PC-9 (cell line): ENCODE data around the gene PSMD1.

Experiments
- EZH2 ChIP-seq: fragments of 200-600 bp; sonication (generic); IDR thresholded peaks from 2 replicates; pipeline ENCODE4 v1.8.0; 2017; ENCODE audit warnings: antibody characterized with exemption, low read depth
- TF ChIP-seq, protein P1 (sequence below): fragments of 200-600 bp; sonication (generic); conservative IDR thresholded peaks from 2 replicates; pipeline ENCODE4 v1.6.1; 2017; ENCODE audit warnings: mixed run types, antibody characterized with exemption, mild to moderate bottlenecking, moderate library complexity

DNA sequence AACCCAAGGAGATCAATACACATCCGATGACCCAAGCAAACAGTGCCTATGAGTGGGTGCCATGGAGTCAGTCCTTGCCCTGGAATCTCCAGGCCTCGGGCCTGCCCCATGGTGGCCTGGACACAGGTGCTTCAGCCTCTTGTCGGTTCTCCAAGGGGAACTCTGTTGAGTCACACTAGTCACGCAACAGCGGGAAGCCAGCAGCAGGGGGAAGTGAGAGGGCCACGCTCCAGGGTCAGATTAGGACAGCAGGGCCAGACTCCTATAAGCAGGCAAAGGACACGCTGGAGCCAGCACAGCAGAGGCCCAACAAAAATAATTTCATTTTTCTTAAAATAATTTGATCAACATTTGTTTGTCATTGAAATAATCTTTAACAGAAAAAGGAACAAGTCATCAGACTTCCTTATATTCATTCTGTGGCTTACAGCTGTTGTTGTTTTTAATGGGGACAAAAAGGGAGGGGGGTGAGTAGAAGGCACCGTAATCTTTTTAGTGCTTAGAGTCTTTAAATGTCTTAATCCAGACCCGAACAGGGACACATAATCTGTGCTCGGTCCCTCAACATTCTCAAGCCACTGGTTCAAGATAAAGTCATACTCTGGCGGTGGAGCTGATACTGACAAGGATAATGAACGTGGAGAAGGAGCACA lies 125.3 kb downstream of the PSMD1 start:
- TF ChIP-seq, protein P1, sequence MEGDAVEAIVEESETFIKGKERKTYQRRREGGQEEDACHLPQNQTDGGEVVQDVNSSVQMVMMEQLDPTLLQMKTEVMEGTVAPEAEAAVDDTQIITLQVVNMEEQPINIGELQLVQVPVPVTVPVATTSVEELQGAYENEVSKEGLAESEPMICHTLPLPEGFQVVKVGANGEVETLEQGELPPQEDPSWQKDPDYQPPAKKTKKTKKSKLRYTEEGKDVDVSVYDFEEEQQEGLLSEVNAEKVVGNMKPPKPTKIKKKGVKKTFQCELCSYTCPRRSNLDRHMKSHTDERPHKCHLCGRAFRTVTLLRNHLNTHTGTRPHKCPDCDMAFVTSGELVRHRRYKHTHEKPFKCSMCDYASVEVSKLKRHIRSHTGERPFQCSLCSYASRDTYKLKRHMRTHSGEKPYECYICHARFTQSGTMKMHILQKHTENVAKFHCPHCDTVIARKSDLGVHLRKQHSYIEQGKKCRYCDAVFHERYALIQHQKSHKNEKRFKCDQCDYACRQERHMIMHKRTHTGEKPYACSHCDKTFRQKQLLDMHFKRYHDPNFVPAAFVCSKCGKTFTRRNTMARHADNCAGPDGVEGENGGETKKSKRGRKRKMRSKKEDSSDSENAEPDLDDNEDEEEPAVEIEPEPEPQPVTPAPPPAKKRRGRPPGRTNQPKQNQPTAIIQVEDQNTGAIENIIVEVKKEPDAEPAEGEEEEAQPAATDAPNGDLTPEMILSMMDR: no peak
- TF ChIP-seq EZH2: no peak
